MM.1S (cell line): ENCODE results near the gene CCSER2.

Experiments
- DNase-seq: peaks from one replicate; pipeline ENCODE4 v3.0.0-alpha.2; 2015
- H2AFZ ChIP-seq: fragments of 300-600 bp; sonication (generic); 2 replicates; pipeline ENCODE4 v1.6.0; 2016; ENCODE audit warnings: antibody characterized with exemption, low read length
- H3F3A ChIP-seq: fragments of 300-600 bp; sonication (generic); 2 replicates; pipeline ENCODE4 v1.6.1; 2016; ENCODE audit warnings: mild to moderate bottlenecking, antibody characterized with exemption, low read length, moderate library complexity, mixed read lengths; ENCODE audit not compliant: insufficient read depth
- H3K27ac ChIP-seq: fragments of 300-600 bp; sonication (generic); 2 replicates; pipeline ENCODE4 v1.5.1; 2016; ENCODE audit warnings: mild to moderate bottlenecking, low read length
- H3K27me3 ChIP-seq: fragments of 300-600 bp; sonication (generic); replicated peaks from 2 replicates; pipeline ENCODE4 v1.6.0; 2016; ENCODE audit warnings: low read length; ENCODE audit not compliant: insufficient read depth
- H3K36me3 ChIP-seq: fragments of 300-600 bp; sonication (generic); replicated peaks from 2 replicates; pipeline ENCODE4 v1.6.1; 2016; ENCODE audit warnings: mild to moderate bottlenecking, low read length, mixed read lengths; ENCODE audit not compliant: insufficient read depth
- H3K4me1 ChIP-seq: fragments of 300-600 bp; sonication (generic); 2 replicates; pipeline ENCODE4 v1.6.1; 2016; ENCODE audit warnings: low read length, mixed read lengths
- H3K4me2 ChIP-seq: fragments of 300-600 bp; sonication (generic); 2 replicates; pipeline ENCODE4 v1.6.0; 2016; ENCODE audit warnings: low read depth, low read length
- H3K4me3 ChIP-seq: fragments of 300-600 bp; sonication (generic); 2 replicates; pipeline ENCODE4 v1.5.1; 2016; ENCODE audit warnings: low read length, mixed read lengths
- H3K79me2 ChIP-seq: fragments of 300-600 bp; sonication (generic); 2 replicates; pipeline ENCODE4 v1.6.1; 2016; ENCODE audit warnings: mixed run types, low read length, mixed read lengths
- H3K9ac ChIP-seq: fragments of 300-600 bp; sonication (generic); 2 replicates; pipeline ENCODE4 v1.6.1; 2016; ENCODE audit warnings: low read length, mixed read lengths
- H3K9me2 ChIP-seq: fragments of 300-600 bp; sonication (generic); replicated peaks from 2 replicates; pipeline ENCODE4 v1.6.1; 2016; ENCODE audit warnings: mild to moderate bottlenecking, low read length, mixed read lengths; ENCODE audit not compliant: insufficient read depth
- H3K9me3 ChIP-seq: fragments of 300-600 bp; sonication (generic); replicated peaks from 2 replicates; pipeline ENCODE4 v1.6.1; 2016; ENCODE audit warnings: mild to moderate bottlenecking, low read length, mixed read lengths; ENCODE audit not compliant: insufficient read depth
- H4K20me1 ChIP-seq: fragments of 300-600 bp; sonication (generic); 2 replicates; pipeline ENCODE4 v1.6.1; 2016; ENCODE audit warnings: mild to moderate bottlenecking, low read length, moderate library complexity, mixed read lengths; ENCODE audit not compliant: insufficient read depth
- CTCF ChIP-seq: fragments of 300-600 bp; sonication (generic); IDR thresholded peaks from 2 replicates; pipeline ENCODE4 v1.5.1; 2016; ENCODE audit warnings: antibody characterized with exemption, low read length, mixed read lengths
- EZH2 ChIP-seq: fragments of 300-600 bp; sonication (generic); optimal IDR thresholded peaks from 2 replicates; pipeline ENCODE3; 2017; ENCODE audit warnings: low read depth, mild to moderate bottlenecking, antibody characterized with exemption, low read length, mixed read lengths
- EZH2phosphoT487 ChIP-seq: fragments of 300-600 bp; sonication (generic); IDR thresholded peaks from 2 replicates; pipeline ENCODE4 v1.6.1; 2018; ENCODE audit warnings: antibody characterized with exemption, low read length

Gene CCSER2

GRCh38 chr10:84308481-84309304, 19.7 kb upstream of the CCSER2 start:
- H3F3A ChIP-seq, result no peaks in the 10 kb centered on the region
- H3K36me3 ChIP-seq, result no peaks in the 10 kb centered on the region
- H3K27ac ChIP-seq, result no peak overlapping the region
- H3K9me2 ChIP-seq, result no peaks in the 10 kb centered on the region
- no peak overlapping the region for H3K9ac ChIP-seq
- DNase-seq, result no peak
- H2AFZ ChIP-seq, result no peak overlapping the region
- no peaks in the 10 kb centered on the region for H4K20me1 ChIP-seq
- H3K9me3 ChIP-seq, result no peaks in the 10 kb centered on the region
- no peaks in the 10 kb centered on the region for H3K79me2 ChIP-seq
- H3K4me3 ChIP-seq, result no peak overlapping the region
- H3K4me1 ChIP-seq, result no peaks in the 10 kb centered on the region
- no peak overlapping the region for H3K4me2 ChIP-seq
- H3K27me3 ChIP-seq, result no peaks in the 10 kb centered on the region
- TF ChIP-seq EZH2 (no peak), EZH2phosphoT487 (no peak), CTCF (no peak)

- Histone ChIP-seq H3F3A (no peaks in the 10 kb centered on the region), H3K27me3 (no peaks in the 10 kb centered on the region), H2AFZ (no peak overlapping the region)
Measured at GRCh38 chr10:84310470-84310869, 17.9 kb upstream of the CCSER2 start.

GRCh38 chr10:84311576-84311975, 16.8 kb upstream of the CCSER2 start:
- Histone ChIP-seq H3K4me1 (no peaks in the 10 kb centered on the region), H2AFZ (no peak overlapping the region), H3K9ac (no peak overlapping the region), H3K9me2 (no peaks in the 10 kb centered on the region), H3K79me2 (no peaks in the 10 kb centered on the region), H3K4me3 (no peak overlapping the region), H3K27ac (no peak overlapping the region), H3K9me3 (no peaks in the 10 kb centered on the region), H3K27me3 (no peaks in the 10 kb centered on the region), H3K36me3 (no peaks in the 10 kb centered on the region), H3K4me2 (no peak overlapping the region), H3F3A (no peaks in the 10 kb centered on the region), H4K20me1 (no peaks in the 10 kb centered on the region)
- no peak for DNase-seq
- TF ChIP-seq EZH2phosphoT487 (no peak), EZH2 (no peak), CTCF (no peak)

More at GRCh38 chr10:84310470-84310869, 17.9 kb upstream of the CCSER2 start:
- H3K4me1 ChIP-seq, result no peaks in the 10 kb centered on the region
- no peak overlapping the region for H3K4me3 ChIP-seq
- no peak overlapping the region for H3K9ac ChIP-seq
- TF ChIP-seq CTCF, result no peak
- TF ChIP-seq EZH2phosphoT487, result no peak
- TF ChIP-seq EZH2, result no peak
- H3K4me2 ChIP-seq, result no peak overlapping the region
- H4K20me1 ChIP-seq, result no peaks in the 10 kb centered on the region
- no peaks in the 10 kb centered on the region for H3K9me3 ChIP-seq
- H3K27ac ChIP-seq, result no peak overlapping the region
- no peaks in the 10 kb centered on the region for H3K79me2 ChIP-seq
- no peaks in the 10 kb centered on the region for H3K9me2 ChIP-seq
- no peak for DNase-seq
- no peaks in the 10 kb centered on the region for H3K36me3 ChIP-seq
